ENCODE data around the gene STK10. TPM values are rescaled to one million over a fixed set of nuclear protein-coding genes. Genes with fewer than 3 reads are reported as not detected.

The STK10 gene
- total and polyA plus RNA-seq, 11 donors = 5.5 to 52.9 (median 10.2) TPM

GRCh38 chr5:172050080-172050479, 137.9 kb downstream of the STK10 start:
- intact Hi-C loops (cut with DNase I) = loop anchor here in 3 of 10 donors (5.0 to 10.0 kb wide), 2 partner anchors 43 to 635 kb away; partner anchors contain the start of genes FGF18 (in 2 of the 3) and FBXW11 (in 1 of the 3)
- H3K36me3 ChIP-seq = peaks cover 0 to 95% (median 37%) of the 10 kb centered on the region in 9 donors
- H3K9me3 ChIP-seq = no peaks in the 10 kb centered on the region
- DNase-seq = no peak
- no peak for ATAC-seq
- TF ChIP-seq, protein P1, sequence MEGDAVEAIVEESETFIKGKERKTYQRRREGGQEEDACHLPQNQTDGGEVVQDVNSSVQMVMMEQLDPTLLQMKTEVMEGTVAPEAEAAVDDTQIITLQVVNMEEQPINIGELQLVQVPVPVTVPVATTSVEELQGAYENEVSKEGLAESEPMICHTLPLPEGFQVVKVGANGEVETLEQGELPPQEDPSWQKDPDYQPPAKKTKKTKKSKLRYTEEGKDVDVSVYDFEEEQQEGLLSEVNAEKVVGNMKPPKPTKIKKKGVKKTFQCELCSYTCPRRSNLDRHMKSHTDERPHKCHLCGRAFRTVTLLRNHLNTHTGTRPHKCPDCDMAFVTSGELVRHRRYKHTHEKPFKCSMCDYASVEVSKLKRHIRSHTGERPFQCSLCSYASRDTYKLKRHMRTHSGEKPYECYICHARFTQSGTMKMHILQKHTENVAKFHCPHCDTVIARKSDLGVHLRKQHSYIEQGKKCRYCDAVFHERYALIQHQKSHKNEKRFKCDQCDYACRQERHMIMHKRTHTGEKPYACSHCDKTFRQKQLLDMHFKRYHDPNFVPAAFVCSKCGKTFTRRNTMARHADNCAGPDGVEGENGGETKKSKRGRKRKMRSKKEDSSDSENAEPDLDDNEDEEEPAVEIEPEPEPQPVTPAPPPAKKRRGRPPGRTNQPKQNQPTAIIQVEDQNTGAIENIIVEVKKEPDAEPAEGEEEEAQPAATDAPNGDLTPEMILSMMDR (IDR thresholded peaks at IDR 0.05) = no peak
- TF ChIP-seq POLR2A (IDR thresholded peaks at IDR 0.05) = no peak
- H3K4me1 ChIP-seq = peaks cover 0 to 34% (median 19%) of the 10 kb centered on the region in 12 donors
- 79 to 90% (median 83%) methylated on average over 4 of the region's 4 CpGs for WGBS, 4 donors
- H3K4me3 ChIP-seq = no peak overlapping the region
- H3K27ac ChIP-seq = no peak overlapping the region
- H3K27me3 ChIP-seq = no peaks in the 10 kb centered on the region

DNA sequence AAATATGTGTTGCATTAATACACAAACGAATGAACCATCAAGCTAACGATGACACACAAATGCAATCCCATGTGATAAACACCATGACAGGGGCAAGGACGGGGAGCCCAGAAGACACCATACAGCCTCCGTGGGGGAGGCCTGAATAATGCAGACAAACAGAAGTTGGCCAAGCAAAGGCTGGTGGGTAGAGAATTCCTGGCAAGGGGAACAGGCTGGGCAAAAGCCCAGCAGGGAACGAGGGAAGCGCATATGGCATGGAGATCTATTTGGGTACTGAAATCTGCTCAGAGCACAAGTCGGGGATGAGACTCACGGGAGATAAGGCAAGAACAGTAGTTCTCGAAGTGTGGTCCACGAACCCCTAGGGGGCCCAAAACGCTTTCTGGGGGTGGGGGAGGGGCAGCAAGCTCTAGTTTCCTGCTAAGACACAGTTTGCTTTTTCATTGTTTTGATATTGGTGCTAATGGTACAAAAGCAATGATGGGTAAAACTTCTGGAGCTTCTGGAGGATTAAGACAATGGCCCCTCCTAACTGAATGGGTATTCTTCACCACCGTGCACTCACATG, 138.7 kb downstream of the STK10 start:
- intact Hi-C loops (cut with DNase I) = loop anchor here in 5 of 10 donors (5.0 to 10.0 kb wide), 3 partner anchors 42 to 635 kb away; partner anchors contain the start of genes FGF18 (in 3 of the 5) and FBXW11 (in 1 of the 5)
- no peaks in the 10 kb centered on the region for H3K9me3 ChIP-seq
- DNase-seq (no peak), ATAC-seq (no peak)
- H3K36me3 ChIP-seq = peaks cover 0 to 95% (median 37%) of the 10 kb centered on the region in 9 donors
- no peak overlapping the region for H3K27ac ChIP-seq
- no peak overlapping the region for H3K4me3 ChIP-seq
- H3K27me3 ChIP-seq = no peaks in the 10 kb centered on the region
- H3K4me1 ChIP-seq = peaks cover 0 to 34% (median 19%) of the 10 kb centered on the region in 12 donors
- 59 to 72% (median 65%) methylated on average over 12 of the region's 12 CpGs for WGBS, 4 donors
- TF ChIP-seq, protein P1 (IDR thresholded peaks at IDR 0.05) = no peak
- no peak for TF ChIP-seq POLR2A (IDR thresholded peaks at IDR 0.05)

GRCh38 chr5:172048539-172049101, 139.4 kb downstream of the STK10 start:
- Histone ChIP-seq H3K4me1 (peaks cover 0 to 34% (median 19%) of the 10 kb centered on the region in 12 donors), H3K36me3 (peaks cover 0 to 95% (median 33%) of the 10 kb centered on the region in 9 donors), H3K27me3 (no peaks in the 10 kb centered on the region), H3K27ac (no peak overlapping the region), H3K4me3 (no peak overlapping the region), H3K9me3 (no peaks in the 10 kb centered on the region)
- DNase-seq (no peak), ATAC-seq (no peak)
- intact Hi-C loops (cut with DNase I) = loop anchor here in 5 of 10 donors (5.0 to 10.0 kb wide), 3 partner anchors 41 to 634 kb away; partner anchors contain the start of genes FGF18 (in 3 of the 5) and FBXW11 (in 1 of the 5)
- WGBS, 4 donors = 86 to 92% (median 90%) methylated on average over 12 of the region's 12 CpGs
- TF ChIP-seq POLR2A (IDR thresholded peaks at IDR 0.05) = no peak
- TF ChIP-seq, protein P1 (IDR thresholded peaks at IDR 0.05) = no peak

GRCh38 chr5:172048170-172048422, 139.9 kb downstream of the STK10 start:
- DNase-seq = no peak
- TF ChIP-seq POLR2A (IDR thresholded peaks at IDR 0.05) = no peak
- TF ChIP-seq, protein P1 (IDR thresholded peaks at IDR 0.05) = no peak
- Histone ChIP-seq H3K36me3 (peaks cover 0 to 95% (median 32%) of the 10 kb centered on the region in 9 donors), H3K9me3 (no peaks in the 10 kb centered on the region), H3K27ac (peak overlapping the region in 1 of 12 donors; percentile 20), H3K4me3 (no peak overlapping the region), H3K27me3 (no peaks in the 10 kb centered on the region), H3K4me1 (peaks cover 0 to 34% (median 17%) of the 10 kb centered on the region in 12 donors)
- 57 to 88% (median 81%) methylated on average over 1 of the region's 1 CpG for WGBS, 4 donors
- no peak for ATAC-seq
- intact Hi-C loops (cut with DNase I) = loop anchor here in 5 of 10 donors (5.0 to 10.0 kb wide), 3 partner anchors 41 to 633 kb away; partner anchors contain the start of genes FGF18 (in 3 of the 5) and FBXW11 (in 1 of the 5)
